CD1c-positive myeloid dendritic cell (primary cell): ENCODE measurements around the gene ZNF805.
A peak's percentile ranks its signal among the peaks of the same experiment; 100 is the strongest.
"Not testable (repeated sequence)": the region's sequence is repeated elsewhere in the genome, so short reads cannot be mapped to it uniquely, and the experiment has no call there.

Experiments
- DNase-seq: peaks from one replicate; pipeline ENCODE4 v3.0.0-alpha.2; 2016; ENCODE audit errors: extremely low spot score

The ZNF805 gene

DNA sequence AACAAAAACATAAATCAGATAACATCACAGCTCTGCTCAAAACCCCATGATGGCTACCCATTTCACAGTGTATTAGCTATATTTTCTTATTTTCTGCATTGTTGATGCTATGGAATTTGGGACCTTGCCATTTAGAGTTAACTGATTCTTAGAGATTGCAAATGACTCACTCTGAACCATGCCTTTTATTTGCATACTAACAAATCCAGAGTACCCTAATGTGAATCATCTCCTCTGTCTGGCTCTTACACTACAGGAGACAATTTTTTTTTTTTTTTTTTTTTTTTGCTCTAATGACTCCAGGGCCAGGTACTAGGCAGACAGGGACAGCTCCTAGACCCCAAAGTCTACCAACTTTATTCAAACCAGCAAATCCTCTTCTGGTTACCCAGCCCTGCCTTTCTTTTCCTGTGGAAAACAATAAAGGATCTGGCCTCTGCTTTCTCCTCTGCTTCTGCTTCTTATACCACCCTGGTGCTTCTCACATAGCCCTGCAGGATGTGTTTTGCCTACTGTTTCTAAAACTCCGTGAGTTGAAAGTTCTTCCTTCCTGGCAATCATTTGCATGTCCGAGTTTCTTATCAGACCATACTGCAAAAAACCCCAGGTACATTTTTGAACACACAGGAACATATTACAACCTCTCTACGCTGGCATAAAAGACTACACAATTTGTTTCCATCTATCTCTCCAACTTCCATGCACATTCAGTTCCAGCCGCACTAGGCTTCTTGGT is 29.3 kb downstream of the ZNF805 start:
- no peak for DNase-seq

DNA sequence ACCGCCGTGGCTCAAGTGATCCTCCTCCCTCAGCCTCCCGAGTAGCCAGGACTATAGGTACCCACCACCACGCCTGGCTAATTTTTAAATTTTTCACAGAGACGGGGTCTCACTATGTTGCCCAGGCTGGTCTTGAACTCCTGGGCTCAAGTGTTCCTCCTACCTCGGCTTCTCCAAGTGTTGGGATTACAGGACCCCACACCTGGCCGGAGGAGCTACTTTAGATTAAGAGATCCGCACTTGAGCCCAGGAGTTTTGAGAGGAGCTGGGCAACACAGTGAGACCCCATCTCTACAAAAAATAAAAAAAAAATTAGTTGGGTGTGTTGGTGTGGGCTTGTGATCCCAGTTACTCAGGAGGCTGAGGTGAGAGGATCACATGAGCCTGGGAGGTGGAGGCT is 30.8 kb downstream of the ZNF805 start:
- no peak for DNase-seq

DNA sequence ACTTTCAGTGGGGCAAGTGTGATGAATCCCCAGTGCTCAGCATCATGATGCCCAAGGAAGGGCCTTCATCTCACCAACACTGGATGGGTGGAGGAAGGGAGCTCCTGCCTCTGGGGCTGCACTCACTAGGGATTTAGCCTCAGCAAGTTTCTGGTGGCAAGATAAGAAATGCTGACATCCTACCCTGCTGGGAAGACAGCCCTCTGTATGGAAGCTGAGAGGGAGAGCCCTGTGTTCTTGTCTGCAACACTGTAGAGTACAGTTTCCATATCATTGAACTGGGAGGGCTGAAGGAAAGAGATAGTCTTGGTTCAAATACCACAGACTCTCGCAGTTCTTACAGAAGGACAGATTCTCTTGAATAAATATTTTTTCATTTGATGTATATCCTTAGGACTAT is 32.6 kb downstream of the ZNF805 start:
- no peak for DNase-seq

DNA sequence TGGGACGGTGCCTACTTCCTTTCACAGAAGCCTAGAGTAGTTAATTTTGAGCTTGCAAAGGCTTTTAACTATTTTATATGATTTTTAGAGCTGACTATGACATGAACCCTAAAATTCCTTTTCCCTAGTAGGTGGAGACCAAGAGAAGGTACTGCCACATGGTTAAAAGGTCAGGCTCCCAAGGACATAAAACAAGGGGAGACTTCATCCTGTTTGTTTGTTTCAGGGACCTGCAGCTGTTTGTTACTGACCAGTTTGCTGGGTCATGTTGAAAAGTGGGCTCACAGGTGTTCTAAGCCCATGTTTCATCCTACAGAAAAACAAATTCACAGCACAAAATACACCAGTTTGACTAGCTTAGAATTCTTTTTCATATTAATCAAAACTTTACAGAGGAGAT is 36.0 kb downstream of the ZNF805 start:
- DNase-seq = no peak

DNA sequence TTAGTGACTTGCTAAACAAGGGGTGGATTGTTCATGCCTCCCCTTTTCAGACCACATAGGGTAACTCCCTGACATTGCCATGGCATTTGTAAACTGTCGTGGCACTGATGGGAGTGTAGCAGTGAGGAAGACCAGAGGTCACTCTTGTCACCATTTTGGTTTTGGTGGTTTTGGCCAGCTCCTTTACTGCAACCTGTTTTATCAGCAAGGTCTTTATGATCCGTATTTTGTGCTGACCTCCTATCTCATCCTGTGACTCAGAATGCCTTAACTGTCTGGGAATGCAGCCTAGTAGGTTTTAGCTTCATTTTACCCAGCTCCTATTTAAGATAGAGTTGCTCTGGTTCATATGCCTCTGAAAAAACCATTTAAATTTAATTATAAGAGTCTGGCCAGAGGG is 38.0 kb downstream of the ZNF805 start:
- not testable (repeated sequence) for DNase-seq

DNA sequence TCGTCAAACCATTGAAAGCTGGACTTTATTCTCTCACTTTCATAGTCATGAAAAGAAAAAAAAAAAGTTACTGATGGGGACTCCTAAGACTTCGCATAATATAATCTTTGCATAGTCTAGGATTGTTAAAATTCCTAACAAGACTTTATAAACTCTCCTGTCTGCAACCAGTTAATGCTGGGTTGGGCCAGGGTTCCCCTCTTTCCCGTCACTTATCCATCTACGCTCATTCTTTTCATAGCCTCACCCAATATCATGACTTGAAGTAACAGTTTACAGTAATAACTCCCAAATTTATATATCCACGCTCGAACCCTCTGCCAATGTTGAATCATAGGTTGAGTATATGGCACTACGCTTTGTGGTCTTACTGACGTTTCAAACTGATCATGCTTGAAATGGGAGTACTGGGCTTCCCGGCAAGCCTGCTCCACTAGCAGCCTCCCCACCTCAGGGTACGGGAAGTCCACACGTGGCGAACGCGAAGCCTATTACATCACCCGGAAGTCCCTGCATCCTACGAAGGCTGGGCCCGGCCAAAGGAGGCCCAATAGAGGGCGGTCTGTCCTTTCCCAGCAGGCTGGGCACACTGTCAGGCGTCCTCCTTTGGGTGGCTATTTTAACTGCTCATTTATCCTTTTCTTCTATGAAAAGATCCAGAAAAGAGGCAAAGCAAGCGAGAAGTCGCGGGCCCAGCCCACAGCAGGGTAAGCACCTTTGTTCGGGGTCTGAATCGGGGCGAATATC is 39.2 kb downstream of the ZNF805 start:
- peak; percentile 92 for DNase-seq

DNA sequence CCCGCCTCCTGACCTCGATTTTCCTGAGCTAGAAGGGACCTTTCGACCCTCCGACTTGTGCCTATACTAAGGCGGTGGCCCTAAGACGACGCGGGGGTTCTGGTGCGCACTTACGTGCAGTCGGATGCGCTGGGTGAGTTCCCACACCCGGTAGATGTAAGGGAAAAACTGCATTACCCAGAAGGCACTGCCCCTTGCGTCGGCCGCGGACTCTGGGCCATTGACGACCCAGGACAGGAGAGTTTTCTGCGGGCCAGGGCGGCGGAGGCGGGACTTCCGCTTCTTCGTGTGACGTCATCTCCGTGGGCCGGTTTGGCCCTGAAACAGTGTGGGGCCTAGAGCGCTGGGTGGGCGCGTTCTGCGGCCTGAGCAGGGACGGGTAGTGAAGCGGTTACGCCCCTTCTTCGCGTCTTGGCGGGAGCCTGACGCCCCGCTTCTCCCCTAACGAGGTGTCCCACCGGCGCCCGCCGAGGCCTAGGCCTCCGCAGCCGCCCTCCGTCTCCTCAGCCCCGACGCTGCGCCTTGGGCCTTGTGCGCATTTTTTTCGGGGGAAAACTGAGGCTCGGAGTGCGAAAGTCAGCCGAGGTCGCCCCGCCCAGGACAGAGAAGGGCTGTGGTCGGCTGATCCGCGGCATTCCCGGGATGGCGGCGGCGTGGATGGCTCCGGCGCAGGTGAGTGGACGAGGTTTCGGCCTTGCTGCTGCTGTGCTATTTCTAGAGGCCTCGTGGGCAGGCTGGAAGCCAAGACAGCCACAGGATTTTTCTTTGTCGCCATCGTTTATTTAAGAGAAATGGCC is 39.9 kb downstream of the ZNF805 start, which contains the start of gene ZNF460:
ZNF460 (plus strand) TSS at position 321 of the 797 bp plus-strand sequence; CDS start at position 643, 322 bp downstream.
- peak; percentile 99 for DNase-seq

DNA sequence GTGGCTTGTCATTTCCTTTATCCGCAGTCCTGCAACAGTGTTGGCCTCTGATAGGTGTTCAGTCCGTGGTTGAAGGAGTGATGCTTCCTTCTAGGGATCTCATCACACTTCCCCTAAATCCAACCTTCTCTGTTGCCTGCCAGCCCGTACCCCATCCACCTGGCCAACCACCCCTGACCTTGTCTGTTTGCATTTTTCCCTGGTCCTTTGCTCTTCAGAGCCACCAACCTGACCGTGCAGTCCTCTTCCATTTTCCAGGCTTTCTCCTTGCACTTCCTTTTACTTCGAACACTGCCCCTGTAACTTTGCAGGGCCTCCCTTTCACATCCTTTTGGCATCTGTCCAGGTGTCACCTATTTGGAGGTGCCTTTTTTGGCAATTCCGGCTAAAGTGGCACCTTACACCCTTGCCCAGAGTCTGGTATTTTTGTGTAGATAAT is 40.5 kb downstream of the ZNF805 start:
- DNase-seq = peak; percentile 55

DNA sequence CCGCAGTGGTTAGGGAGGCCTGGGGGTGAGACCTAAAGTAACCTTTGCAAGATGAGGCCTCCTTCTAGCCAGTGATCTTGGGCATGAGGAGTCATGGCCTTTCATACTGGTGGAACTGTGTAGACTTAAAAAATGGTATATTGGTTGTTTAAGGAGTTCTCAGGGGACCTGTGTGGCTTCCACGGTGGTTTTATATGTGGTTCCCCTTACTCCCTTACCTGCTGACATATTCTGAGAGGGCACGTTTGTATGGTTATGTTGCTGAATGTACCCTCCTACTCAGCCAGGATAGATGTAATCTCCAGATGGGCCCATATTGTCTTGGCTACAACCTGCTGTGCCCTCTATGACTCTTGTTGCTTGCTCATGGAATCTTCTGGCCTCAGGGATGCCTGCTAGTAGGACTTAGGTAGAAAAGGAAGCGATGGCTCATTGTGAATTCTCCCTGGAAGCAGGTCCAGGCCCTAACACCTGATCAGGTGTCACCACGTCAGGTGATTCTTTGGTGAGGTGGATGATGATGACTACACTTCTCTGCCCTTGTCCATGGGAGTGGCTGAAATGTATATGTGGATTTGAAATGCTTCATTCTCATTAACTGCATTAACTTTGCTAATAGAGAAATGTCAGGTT is 41.7 kb downstream of the ZNF805 start:
- no peak for DNase-seq

DNA sequence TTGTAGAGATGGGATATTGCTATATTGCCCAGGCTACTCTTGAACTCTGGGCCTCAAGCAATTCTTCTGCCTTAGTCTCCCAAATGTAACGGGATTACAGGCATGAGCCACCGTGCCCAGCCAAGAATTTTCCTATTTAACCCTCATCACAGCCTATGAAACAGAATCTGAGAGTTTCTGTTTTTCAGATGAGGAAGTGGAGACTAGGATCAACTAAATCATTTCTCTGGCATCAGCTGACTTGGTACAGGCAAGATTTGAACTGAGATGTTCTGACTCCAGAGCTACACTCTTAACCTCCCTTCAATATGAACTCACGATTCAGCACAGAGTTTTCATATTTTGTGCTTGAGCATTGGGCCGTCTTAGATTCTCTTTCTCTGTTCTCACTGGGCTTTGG is 47.9 kb downstream of the ZNF805 start:
- DNase-seq = no peak

DNA sequence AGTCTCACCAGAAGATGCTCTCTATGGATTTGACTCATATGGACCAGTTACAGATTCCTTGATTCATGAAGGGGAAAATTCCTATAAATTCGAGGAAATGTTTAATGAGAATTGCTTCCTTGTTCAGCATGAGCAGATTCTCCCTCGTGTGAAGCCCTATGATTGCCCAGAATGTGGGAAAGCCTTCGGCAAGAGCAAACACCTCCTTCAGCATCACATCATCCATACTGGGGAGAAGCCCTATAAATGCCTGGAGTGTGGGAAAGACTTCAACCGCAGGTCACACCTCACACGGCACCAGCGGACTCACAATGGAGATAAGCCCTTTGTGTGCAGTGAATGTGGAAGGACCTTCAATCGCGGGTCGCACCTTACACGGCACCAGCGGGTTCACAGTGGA is 50.5 kb downstream of the ZNF805 start:
- DNase-seq = no peak

DNA sequence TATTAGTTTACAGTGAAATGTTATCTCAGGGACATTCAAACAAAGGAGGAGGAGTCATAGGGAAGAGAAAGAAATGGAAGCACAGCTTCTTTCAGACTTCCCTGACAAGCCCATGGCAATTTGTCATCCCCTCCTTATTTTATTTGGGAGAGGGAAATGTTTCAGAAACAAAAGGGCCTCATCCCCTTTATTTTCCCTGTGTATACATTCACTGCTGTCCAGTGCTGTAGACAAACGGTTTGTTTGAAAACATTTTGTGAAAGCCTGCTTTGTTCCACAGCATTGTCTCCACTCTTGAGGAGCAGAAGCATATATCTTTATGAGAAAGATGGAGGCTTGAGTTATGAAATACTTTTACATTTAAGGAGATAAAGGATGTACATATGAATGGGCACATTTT is 52.1 kb downstream of the ZNF805 start:
- no peak for DNase-seq

DNA sequence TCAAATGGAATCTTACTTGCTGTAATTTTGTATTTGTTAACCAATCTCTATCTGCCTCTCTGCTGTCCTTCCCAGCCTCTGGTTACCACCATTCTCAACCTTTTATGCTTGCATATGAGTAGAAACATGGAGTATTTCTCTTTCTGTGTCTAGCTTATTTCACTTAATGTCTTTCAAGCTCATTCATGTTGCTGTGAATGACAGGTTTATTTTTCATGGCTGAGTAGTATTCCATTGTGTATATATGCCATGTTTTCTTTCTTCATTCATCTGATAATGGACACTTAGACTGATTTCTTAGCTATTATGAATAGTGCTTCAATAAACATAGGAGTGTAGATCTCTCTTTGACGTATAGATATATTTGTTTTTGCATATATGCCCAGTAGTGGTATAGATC is 53.3 kb downstream of the ZNF805 start:
- DNase-seq = no peak

DNA sequence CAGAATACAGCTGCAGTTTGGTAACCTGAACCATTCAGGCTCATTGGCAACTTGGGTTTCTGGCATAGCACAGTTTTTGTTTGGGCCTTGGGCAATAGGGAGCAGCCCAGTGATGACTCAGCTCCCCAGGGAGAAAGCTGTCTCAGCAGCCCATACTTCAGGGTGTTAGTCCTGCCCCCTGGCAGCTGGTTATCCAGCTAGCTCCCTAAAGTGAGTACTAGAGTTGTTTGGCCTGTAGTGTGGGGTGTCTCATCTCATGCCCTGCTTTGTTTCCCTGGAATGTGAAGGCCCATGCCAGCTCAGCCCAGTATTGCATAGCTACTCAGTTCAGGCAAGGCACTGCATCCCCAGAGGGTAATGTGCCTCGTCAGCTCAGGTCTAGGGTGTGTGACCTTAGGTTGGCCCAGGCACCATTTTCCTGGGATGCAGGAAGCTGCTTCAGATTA is 61.6 kb downstream of the ZNF805 start:
- DNase-seq = no peak

DNA sequence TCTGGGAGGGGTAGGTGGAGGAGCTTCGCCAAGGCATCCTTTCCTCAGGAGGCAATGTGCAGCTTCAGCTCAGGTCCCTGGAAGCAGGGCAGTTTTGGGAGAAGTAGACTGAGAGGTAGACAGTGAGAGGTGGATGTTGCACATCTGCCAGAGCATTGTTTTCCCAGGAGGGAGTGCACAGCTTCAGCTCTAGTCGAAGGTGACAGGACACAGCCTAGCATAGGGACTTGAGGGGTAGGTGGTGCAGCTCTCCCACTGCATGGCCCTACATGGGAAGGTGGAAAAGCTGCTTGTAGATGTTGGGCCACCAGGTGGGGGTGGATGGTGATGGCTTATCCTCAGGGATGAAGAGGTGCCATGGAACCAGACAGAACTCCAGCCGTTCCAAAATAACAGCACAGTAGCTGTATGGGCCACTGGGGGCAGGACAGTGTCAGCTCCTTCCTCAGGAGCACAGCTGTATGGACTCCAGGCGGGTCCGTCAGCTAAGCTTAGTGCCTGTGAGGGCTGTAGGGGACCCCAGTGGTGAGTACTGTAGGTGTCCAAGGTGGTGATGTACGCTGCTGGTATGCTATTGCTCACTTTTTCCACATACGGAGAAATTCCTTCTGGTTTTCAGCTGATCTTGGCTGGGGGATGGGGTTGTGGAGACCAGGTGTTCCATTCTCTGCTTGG is 62.4 kb downstream of the ZNF805 start:
- no peak for DNase-seq
